ENCODE results near the gene MAN2B1. TPM values are rescaled to one million over a fixed set of nuclear protein-coding genes. Genes with fewer than 3 reads are reported as not detected.
"Not testable (repeated sequence)": the region's sequence is repeated elsewhere in the genome, so short reads cannot be mapped to it uniquely, and the experiment has no call there.

Gene MAN2B1
- total RNA-seq, 8 experiments from 2014 or later, result 12.3 to 95.9 (median 38.0) TPM

DNA sequence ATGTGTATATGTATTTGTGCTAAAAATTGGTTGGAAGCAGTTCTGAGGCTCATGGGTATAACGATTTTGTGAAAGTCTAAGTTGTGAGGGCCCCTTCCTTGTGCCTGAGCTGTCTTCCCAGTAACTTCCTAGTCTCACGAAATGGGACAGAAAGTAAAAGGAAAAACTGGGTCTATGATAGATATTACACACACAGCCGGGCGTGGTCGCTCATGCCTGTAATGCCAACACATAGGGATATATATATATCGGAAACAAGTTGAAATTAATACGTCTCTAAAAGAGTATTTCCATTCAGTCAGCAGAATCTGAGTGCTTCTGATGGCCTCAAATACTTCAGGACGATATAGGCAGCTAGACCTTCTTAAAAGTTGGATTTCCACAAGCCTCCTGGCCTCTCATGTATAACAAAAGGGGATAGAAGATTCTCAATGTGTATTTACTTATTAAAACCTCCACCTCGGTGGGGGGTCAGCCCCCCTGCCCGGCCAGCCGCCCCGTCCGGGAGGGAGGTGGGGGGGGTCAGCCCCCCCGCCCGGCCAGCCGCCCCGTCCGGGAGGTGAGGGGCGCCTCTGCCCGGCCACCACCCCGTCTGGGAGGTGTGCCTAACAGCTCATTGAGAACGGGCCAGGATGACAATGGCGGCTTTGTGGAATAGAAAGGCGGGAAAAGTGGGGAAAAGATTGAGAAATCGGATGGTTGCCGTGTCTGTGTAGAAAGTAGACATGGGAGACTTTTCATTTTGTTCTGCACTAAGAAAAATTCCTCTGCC lies 45.1 kb downstream of the MAN2B1 start:
- ATAC-seq (replicated peaks in 6 of 8); H3K27ac ChIP-seq; H3K4me3 ChIP-seq; H3K4me1 ChIP-seq (replicated peaks in 1 of 2); in situ Hi-C loops (cut with MboI; ENCODE audit: low pct_unique_long_range_greater_than_20kb in 2 of 9, low sequenced_read_pairs in 9 of 9, unreplicated experiment in 9 of 9): not testable (repeated sequence)
- 94 to 100% (median 98%) methylated on average over 1 to 8 of the region's 26 CpGs; no CpG with 5 or more reads in 2 of the 10 experiments for WGBS, 10 experiments

GRCh38 chr19:12617646-12618045 lies 48.9 kb downstream of the MAN2B1 start:
- H3K4me1 ChIP-seq (replicated peaks in 1 of 2), result no peaks in the 10 kb centered on the region
- in situ Hi-C loops (cut with MboI; ENCODE audit: low pct_unique_long_range_greater_than_20kb in 2 of 9, low sequenced_read_pairs in 9 of 9, unreplicated experiment in 9 of 9), result no loop called here
- 80 to 100% (median 100%) methylated on average over 1 to 4 of the region's 4 CpGs; no CpG with 5 or more reads in 1 of the 10 experiments for WGBS, 10 experiments
- no peak overlapping the region for H3K27ac ChIP-seq
- ATAC-seq (replicated peaks in 6 of 8), result no peak
- no peak overlapping the region for H3K4me3 ChIP-seq

DNA sequence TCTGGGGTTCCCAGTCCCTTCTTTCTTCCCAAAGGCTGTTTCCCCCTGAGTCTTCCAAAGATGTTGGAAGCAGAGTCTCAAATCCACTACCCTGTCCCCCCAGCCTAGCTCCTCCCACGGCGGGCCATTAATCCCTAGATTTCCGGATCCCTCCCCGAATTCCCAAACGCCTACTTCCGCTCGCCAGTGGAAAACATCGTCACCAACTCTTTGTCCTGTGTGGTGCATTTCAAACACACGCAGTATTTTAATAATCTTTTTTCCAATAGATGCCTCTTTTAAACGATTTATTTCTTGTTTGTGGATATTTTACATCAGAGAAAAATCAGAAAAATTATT lies 55.2 kb downstream of the MAN2B1 start:
- Histone ChIP-seq H3K4me3 (peak overlapping the region; percentile 68 to 92 (median 88)), H3K27ac (peak overlapping the region; percentile 92 to 95), H3K4me1 (replicated peaks in 1 of 2) (peaks cover 4 to 8% of the 10 kb centered on the region in 2 donors)
- in situ Hi-C loops (cut with MboI; ENCODE audit: low pct_unique_long_range_greater_than_20kb in 2 of 9, low sequenced_read_pairs in 9 of 9, unreplicated experiment in 9 of 9), result no loop called here
- WGBS, 10 experiments, result 0 to 8% (median 0%) methylated on average over 2 to 10 of the region's 10 CpGs; no CpG with 5 or more reads in 3 of the 10 experiments
- ATAC-seq (replicated peaks in 6 of 8), result peak; percentile 37 to 65 (median 45)

DNA sequence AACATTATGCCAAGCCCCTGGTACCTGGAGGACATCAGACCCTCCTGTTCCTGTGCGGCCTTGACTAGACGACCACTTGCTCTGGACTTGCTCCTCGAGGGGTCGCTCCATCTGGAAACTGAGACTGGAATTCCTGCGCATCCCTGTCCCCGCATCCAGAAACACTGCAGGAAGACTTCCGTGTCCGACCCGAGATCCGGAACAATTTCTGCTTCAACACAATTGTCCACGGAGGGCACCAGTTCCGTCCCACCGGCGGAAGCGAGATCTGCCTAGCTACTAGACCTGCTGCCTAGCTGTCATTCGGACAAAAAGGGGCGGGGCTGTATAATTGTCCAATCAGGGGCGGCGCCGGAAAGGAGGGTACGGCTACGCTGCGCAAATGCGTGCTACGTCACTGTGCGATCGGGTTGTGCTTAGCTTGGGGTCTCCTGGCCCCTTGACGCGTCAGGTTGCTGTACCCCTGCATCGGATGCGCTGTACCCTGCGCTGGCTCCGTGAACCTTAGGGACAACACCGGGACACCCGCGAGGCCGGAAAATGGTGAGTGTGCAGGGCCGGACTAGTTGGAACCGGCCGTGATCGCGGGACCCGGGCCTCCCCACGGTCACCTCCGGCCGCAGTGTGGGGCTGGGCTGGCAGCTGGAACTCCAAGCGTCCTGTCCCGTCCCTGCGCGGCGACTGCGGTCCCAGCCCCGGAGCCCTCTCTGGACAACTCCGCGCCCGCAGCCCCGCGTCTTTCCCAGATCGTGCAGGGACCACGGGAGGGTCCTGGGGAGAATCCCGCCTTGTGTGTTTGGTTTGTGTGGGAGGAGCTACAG lies 55.8 kb downstream of the MAN2B1 start, which contains the start of the genes ZNF490 and ZNF791:
Gene ZNF490, minus strand, starts transcription at position 274 of the 821 bp plus-strand sequence. Its CDS starts 133 bp downstream, at position 141.
Gene ZNF791, plus strand, starts transcription at position 381 of the 821 bp plus-strand sequence. Its CDS starts 160 bp downstream, at position 541.
- 0 to 4% (median 0%) methylated on average over 1 to 10 of the region's 61 CpGs; no CpG with 5 or more reads in 4 of the 10 experiments for WGBS, 10 experiments
- in situ Hi-C loops (cut with MboI; ENCODE audit: low pct_unique_long_range_greater_than_20kb in 2 of 9, low sequenced_read_pairs in 9 of 9, unreplicated experiment in 9 of 9), result no loop called here
- ATAC-seq (replicated peaks in 6 of 8), result peak; percentile 91 to 98 (median 96)
- Histone ChIP-seq H3K4me3 (peak within 1 kb of the TSS; percentile 68 to 92 (median 88)), H3K27ac (peak within 1 kb of the TSS; percentile 92 to 95), H3K4me1 (replicated peaks in 1 of 2) (peaks cover 4 to 8% of the 10 kb centered on the region in 2 donors)

DNA sequence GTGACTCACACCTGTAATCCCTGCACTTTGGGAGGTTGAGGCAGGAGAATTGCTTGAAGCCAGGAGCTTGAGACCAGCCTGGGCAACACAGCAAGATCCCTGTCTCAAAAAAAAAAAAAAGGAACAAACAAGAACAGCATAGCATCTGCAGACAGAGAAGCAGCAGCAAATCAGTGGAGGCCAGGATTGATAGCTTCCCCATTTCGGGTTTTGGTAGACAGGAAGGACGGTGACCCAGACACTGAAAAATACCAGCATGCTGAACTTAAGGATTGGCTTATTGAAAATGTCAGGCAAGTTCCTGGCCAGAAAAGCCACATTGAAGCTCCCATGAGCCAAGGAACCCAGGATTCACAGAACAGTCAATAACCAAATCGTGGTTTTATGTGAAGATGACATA lies 58.9 kb downstream of the MAN2B1 start:
- Histone ChIP-seq H3K4me3 (no peak overlapping the region), H3K4me1 (replicated peaks in 1 of 2) (peaks cover 4 to 8% of the 10 kb centered on the region in 2 donors), H3K27ac (no peak overlapping the region)
- ATAC-seq (replicated peaks in 6 of 8), result no peak
- WGBS, 10 experiments, result 20 to 100% (median 96%) methylated on average over 1 to 3 of the region's 3 CpGs; no CpG with 5 or more reads in 2 of the 10 experiments
- in situ Hi-C loops (cut with MboI; ENCODE audit: low pct_unique_long_range_greater_than_20kb in 2 of 9, low sequenced_read_pairs in 9 of 9, unreplicated experiment in 9 of 9), result no loop called here

DNA sequence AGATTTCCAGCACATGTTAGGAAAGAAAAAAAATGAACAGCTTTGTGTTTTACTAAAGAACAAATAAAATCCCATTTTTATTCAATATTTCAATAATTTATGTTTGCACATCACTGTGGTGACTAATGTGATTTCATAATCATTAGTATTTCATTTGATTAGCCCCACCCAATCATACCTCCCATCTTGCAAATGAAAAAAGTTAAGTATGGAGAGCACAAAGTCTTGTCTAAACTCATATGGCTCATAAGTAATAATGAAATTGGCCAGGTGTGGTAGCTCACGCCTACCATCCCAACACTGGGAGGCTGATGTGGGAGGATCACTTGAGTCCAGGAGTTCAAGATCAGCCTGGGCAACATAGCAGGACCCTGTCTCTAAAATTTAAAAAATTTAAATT lies 59.7 kb downstream of the MAN2B1 start:
- 100% methylated on average over 1 of the region's 1 CpG; no CpG with 5 or more reads in 9 of the 10 experiments for WGBS, 10 experiments
- Histone ChIP-seq H3K27ac (no peak overlapping the region), H3K4me3 (no peak overlapping the region), H3K4me1 (replicated peaks in 1 of 2) (peaks cover 4 to 8% of the 10 kb centered on the region in 2 donors)
- in situ Hi-C loops (cut with MboI; ENCODE audit: low pct_unique_long_range_greater_than_20kb in 2 of 9, low sequenced_read_pairs in 9 of 9, unreplicated experiment in 9 of 9), result no loop called here
- ATAC-seq (replicated peaks in 6 of 8), result no peak

DNA sequence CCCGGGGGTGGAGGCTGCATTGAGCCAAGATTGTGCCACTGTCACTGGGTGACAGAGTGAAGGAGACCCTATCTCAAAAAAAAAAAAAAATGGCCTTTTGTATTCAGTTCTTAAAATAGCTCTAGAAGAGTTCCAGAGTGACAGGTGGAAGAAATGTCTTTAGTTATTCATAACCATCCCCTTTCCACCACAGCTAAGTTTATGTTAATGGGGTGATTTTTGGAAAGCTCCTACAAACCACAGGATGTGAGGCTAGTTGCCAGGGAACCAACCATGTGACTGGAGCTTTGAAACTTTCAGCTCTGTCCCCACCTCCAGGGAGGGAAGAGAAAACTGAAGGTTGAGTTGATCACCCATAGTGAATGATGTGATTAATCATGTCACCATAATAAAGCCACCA lies 62.8 kb downstream of the MAN2B1 start:
- H3K4me3 ChIP-seq, result no peak overlapping the region
- ATAC-seq (replicated peaks in 6 of 8), result peak in 3 of 8 experiments; percentile 53 to 94 (median 91)
- no peak overlapping the region for H3K27ac ChIP-seq
- in situ Hi-C loops (cut with MboI; ENCODE audit: low pct_unique_long_range_greater_than_20kb in 2 of 9, low sequenced_read_pairs in 9 of 9, unreplicated experiment in 9 of 9), result no loop called here
- H3K4me1 ChIP-seq (replicated peaks in 1 of 2), result no peaks in the 10 kb centered on the region
- 80 to 100% (median 92%) methylated on average over 1 of the region's 1 CpG; no CpG with 5 or more reads in 4 of the 10 experiments for WGBS, 10 experiments

- 77 to 93% (median 86%) methylated on average over 4 to 11 of the region's 11 CpGs; no CpG with 5 or more reads in 2 of the 10 experiments for WGBS, 10 experiments
- no peak overlapping the region for H3K4me3 ChIP-seq
- ATAC-seq (replicated peaks in 6 of 8), result no peak
- no peaks in the 10 kb centered on the region for H3K4me1 ChIP-seq (replicated peaks in 1 of 2)
- H3K27ac ChIP-seq, result no peak overlapping the region
- in situ Hi-C loops (cut with MboI; ENCODE audit: low pct_unique_long_range_greater_than_20kb in 2 of 9, low sequenced_read_pairs in 9 of 9, unreplicated experiment in 9 of 9), result no loop called here
Observed at GRCh38 chr19:12597594-12597993, 68.9 kb downstream of the MAN2B1 start.

- WGBS, 10 experiments, result 55 to 100% (median 75%) methylated on average over 1 to 14 of the region's 38 CpGs; no CpG with 5 or more reads in 2 of the 10 experiments
- Histone ChIP-seq H3K27ac (no peak overlapping the region), H3K4me3 (no peak overlapping the region), H3K4me1 (replicated peaks in 1 of 2) (no peaks in the 10 kb centered on the region)
- in situ Hi-C loops (cut with MboI; ENCODE audit: low pct_unique_long_range_greater_than_20kb in 2 of 9, low sequenced_read_pairs in 9 of 9, unreplicated experiment in 9 of 9), result no loop called here
- ATAC-seq (replicated peaks in 6 of 8), result no peak
Observed at GRCh38 chr19:12596927-12597548, 69.5 kb downstream of the MAN2B1 start.

Other genes starting within 250 kb of the MAN2B1 start
- gene ZNF443, start 225.7 kb downstream of the MAN2B1 start, total RNA-seq, result 10 to 100 TPM in 2 of 8 experiments, 1 to 10 TPM in 5, under 1 TPM in 1; 0.61 to 11.5 (median 7.6) TPM
- 10 to 100 TPM in 5 of 8 experiments, 1 to 10 TPM in 2, under 1 TPM in 1; 0.46 to 16.3 (median 12.3) TPM for gene ZNF709, start 181.9 kb downstream of the MAN2B1 start, total RNA-seq
- gene ZNF564, start 115.3 kb downstream of the MAN2B1 start, total RNA-seq, result 10 to 100 TPM in 6 of 8 experiments, 1 to 10 TPM in 2; 4.0 to 20.6 (median 15.5) TPM
- gene ZNF490, start 55.9 kb downstream of the MAN2B1 start, total RNA-seq, result 10 to 100 TPM in 1 of 8 experiments, 1 to 10 TPM in 7; 6.0 to 11.1 (median 7.3) TPM
- gene ZNF791, start 55.8 kb downstream of the MAN2B1 start, total RNA-seq, result 10 to 100 TPM; 12.1 to 26.4 (median 17.6) TPM
- 10 to 100 TPM; 11.4 to 18.0 (median 14.6) TPM for gene WDR83, start 65 bp upstream of the MAN2B1 start, total RNA-seq
- 100 to 1,000 TPM in 2 of 8 experiments, 10 to 100 TPM in 6; 49.1 to 112 (median 79.9) TPM for gene DHPS, start 15.1 kb upstream of the MAN2B1 start, total RNA-seq
- gene GNG14, start 21.3 kb upstream of the MAN2B1 start, total RNA-seq, result 1 to 10 TPM in 2 of 8 experiments, not detected in 6; 3.7 to 5.7 TPM
- 10 to 100 TPM in 6 of 8 experiments, 1 to 10 TPM in 2; 4.1 to 21.2 (median 11.7) TPM for gene FBXW9, start 29.9 kb upstream of the MAN2B1 start, total RNA-seq
- 100 to 1,000 TPM in 2 of 8 experiments, 10 to 100 TPM in 6; 51.3 to 119 (median 67.1) TPM for gene TNPO2, start 57.2 kb upstream of the MAN2B1 start, total RNA-seq
- 100 to 1,000 TPM; 103 to 157 (median 125) TPM for gene TRIR, start 67.9 kb upstream of the MAN2B1 start, total RNA-seq
- 10 to 100 TPM; 43.3 to 94.2 (median 62.3) TPM for gene GET3, start 70.8 kb upstream of the MAN2B1 start, total RNA-seq
- gene BEST2, start 85.0 kb upstream of the MAN2B1 start, total RNA-seq, result under 1 TPM in 5 of 8 experiments, not detected in 3; 0.11 to 1.00 (median 0.42) TPM
- gene HOOK2, start 108.8 kb upstream of the MAN2B1 start, total RNA-seq, result 10 to 100 TPM in 7 of 8 experiments, 1 to 10 TPM in 1; 8.0 to 40.9 (median 12.9) TPM
- 100 to 1,000 TPM in 1 of 8 experiments, 10 to 100 TPM in 7; 11.0 to 115 (median 45.8) TPM for gene JUNB, start 124.7 kb upstream of the MAN2B1 start, total RNA-seq
- gene PRDX2, start 135.1 kb upstream of the MAN2B1 start, total RNA-seq, result 100 to 1,000 TPM; 293 to 612 (median 357) TPM
- gene THSD8, start 135.3 kb upstream of the MAN2B1 start, total RNA-seq, result 1 to 10 TPM in 3 of 8 experiments, under 1 TPM in 2, not detected in 3; 0.25 to 7.7 (median 1.1) TPM
- 10 to 100 TPM in 5 of 8 experiments, 1 to 10 TPM in 3; 4.2 to 42.4 (median 12.3) TPM for gene RNASEH2A, start 139.8 kb upstream of the MAN2B1 start, total RNA-seq
- 1 to 10 TPM in 3 of 8 experiments, under 1 TPM in 4, not detected in 1; 0.56 to 1.9 (median 0.92) TPM for gene RTBDN, start 167.8 kb upstream of the MAN2B1 start, total RNA-seq
- gene MAST1, start 171.8 kb upstream of the MAN2B1 start, total RNA-seq, result 10 to 100 TPM in 5 of 8 experiments, 1 to 10 TPM in 1, under 1 TPM in 2; 0.25 to 41.1 (median 16.6) TPM
- 10 to 100 TPM in 4 of 8 experiments, 1 to 10 TPM in 4; 2.2 to 70.1 (median 11.9) TPM for gene DNASE2, start 214.7 kb upstream of the MAN2B1 start, total RNA-seq
- gene KLF1, start 220.5 kb upstream of the MAN2B1 start, total RNA-seq, result under 1 TPM in 4 of 8 experiments, not detected in 4; 0.11 to 0.33 (median 0.21) TPM
- 10 to 100 TPM in 5 of 8 experiments, 1 to 10 TPM in 3; 6.4 to 42.4 (median 17.4) TPM for gene GCDH, start 224.4 kb upstream of the MAN2B1 start, total RNA-seq